Activated naive CD4-positive, alpha-beta T cell treated with anti-CD3 and anti-CD28 coated beads, Interleukin-2, amount 50 U/mL, for 24 hours (primary cell): Measurements from ENCODE around the gene MAP7.

Experiments
- H3K27ac Mint-ChIP-seq: one replicate; pipeline ENCODE4 v1.8.0; 2021; ENCODE audit warnings: mild to moderate bottlenecking, mixed read lengths
- H3K27me3 Mint-ChIP-seq: one replicate; pipeline ENCODE4 v1.8.0; 2021; ENCODE audit warnings: mixed read lengths
- H3K36me3 Mint-ChIP-seq: one replicate; pipeline ENCODE4 v1.8.0; 2021; ENCODE audit warnings: mixed read lengths
- H3K4me1 Mint-ChIP-seq: one replicate; pipeline ENCODE4 v1.8.0; 2021; ENCODE audit warnings: mixed read lengths
- H3K4me3 Mint-ChIP-seq: one replicate; pipeline ENCODE4 v1.8.0; 2021; ENCODE audit warnings: mild to moderate bottlenecking, mixed read lengths
- H3K9me3 Mint-ChIP-seq: one replicate; pipeline ENCODE4 v1.8.0; 2021; ENCODE audit warnings: mixed read lengths

The MAP7 gene

DNA sequence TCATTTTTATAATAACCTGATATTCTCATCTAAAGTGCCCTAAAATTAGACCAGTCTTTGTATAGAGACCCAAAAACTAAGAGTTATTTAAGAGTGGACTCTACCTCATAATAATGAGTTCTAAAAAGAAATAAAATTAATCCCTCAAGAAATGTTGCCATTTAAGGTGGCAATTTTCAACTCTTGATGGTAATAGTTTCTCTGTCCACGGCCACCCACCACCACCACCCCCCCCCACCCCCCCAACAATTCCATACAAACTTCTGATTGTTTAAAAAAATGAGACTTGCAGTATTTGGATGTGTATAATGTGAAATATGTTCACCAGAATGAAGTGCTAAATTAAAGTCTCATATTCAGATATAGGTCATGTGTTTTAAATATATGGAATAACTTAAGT is 2.4 kb downstream of the MAP7 start:
- Mint-ChIP-seq H3K36me3 (peaks cover 1% of the 10 kb centered on the region), H3K9me3 (no peaks in the 10 kb centered on the region), H3K4me3 (no peak overlapping the region), H3K27me3 (peaks cover 39% of the 10 kb centered on the region), H3K4me1 (peaks cover 5% of the 10 kb centered on the region), H3K27ac (no peak overlapping the region)

- Mint-ChIP-seq H3K27me3 (peaks cover 39% of the 10 kb centered on the region), H3K27ac (no peak overlapping the region), H3K4me3 (no peak overlapping the region), H3K4me1 (peaks cover 5% of the 10 kb centered on the region), H3K36me3 (peaks cover 1% of the 10 kb centered on the region), H3K9me3 (no peaks in the 10 kb centered on the region)
Measured at GRCh38 chr6:136547336-136547735, 2.9 kb downstream of the MAP7 start.

- H3K36me3 Mint-ChIP-seq, result peaks cover 1% of the 10 kb centered on the region
- H3K9me3 Mint-ChIP-seq, result no peaks in the 10 kb centered on the region
- H3K27me3 Mint-ChIP-seq, result peaks cover 39% of the 10 kb centered on the region
- no peak overlapping the region for H3K4me3 Mint-ChIP-seq
- H3K4me1 Mint-ChIP-seq, result peaks cover 5% of the 10 kb centered on the region
- H3K27ac Mint-ChIP-seq, result no peak overlapping the region
Measured at GRCh38 chr6:136546331-136546730, 3.9 kb downstream of the MAP7 start.

- Mint-ChIP-seq H3K4me1 (peaks cover 4% of the 10 kb centered on the region), H3K4me3 (no peak overlapping the region), H3K36me3 (peaks cover 1% of the 10 kb centered on the region), H3K27me3 (peaks cover 38% of the 10 kb centered on the region), H3K27ac (no peak overlapping the region), H3K9me3 (no peaks in the 10 kb centered on the region)
Measured at GRCh38 chr6:136544326-136544725, 5.9 kb downstream of the MAP7 start.

GRCh38 chr6:136541395-136541794 is 8.8 kb downstream of the MAP7 start:
- no peaks in the 10 kb centered on the region for H3K9me3 Mint-ChIP-seq

DNA sequence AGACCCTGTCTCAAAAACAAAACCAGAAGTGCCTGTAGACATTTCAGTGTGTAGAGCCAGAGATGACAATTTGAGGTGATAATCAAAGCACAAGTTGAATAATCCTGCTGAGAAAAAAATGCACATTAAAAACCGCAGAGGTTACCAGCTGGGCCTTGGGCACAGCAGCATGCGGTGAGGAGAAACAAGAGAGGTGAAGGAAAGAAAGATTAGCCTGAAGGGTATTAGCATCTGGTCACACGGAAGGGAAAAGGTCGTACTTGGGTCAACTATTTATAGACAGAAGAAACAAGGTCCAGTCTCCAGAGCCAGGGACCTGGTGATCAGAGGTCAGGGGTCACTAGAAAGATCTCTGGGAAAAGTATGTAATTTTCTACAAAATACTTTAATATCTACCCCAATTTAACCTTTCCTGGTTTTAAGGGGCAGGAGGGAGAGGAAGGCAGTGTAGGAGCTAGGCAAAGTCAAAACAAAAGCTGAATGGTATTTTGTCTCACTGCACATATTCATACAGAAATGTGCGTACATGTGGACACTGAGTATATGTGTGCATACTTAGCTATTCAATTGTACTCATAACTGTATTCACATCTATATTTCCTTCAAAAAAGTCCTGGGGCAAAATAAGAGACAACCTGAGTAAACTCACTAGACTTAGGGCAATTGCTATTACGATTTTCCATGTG is 10.1 kb downstream of the MAP7 start:
- H3K4me3 Mint-ChIP-seq, result no peak overlapping the region

More at GRCh38 chr6:136541395-136541794, 8.8 kb downstream of the MAP7 start:
- Mint-ChIP-seq H3K27me3 (peaks cover 17% of the 10 kb centered on the region), H3K36me3 (peaks cover 2% of the 10 kb centered on the region), H3K4me1 (no peaks in the 10 kb centered on the region), H3K4me3 (no peak overlapping the region), H3K27ac (no peak overlapping the region)

DNA sequence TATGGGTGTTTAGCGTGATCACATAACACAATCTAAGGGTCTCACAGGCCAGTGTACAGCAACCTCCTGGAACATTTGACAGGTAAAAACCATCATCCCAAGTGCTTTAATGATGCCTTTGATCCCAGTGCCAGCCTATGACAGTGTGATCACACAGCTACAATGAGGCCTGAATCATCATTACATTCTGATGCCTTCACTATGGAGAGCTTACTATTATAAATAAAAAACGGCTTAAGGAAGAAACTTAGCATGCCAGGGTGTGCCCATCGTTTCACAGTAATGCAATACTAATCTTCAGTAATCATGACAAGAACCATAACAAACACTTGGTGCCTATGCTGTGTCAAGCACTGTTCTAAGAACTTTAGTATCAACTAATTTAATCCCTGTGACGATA is 11.4 kb downstream of the MAP7 start:
- Mint-ChIP-seq H3K36me3 (peaks cover 2% of the 10 kb centered on the region), H3K27ac (no peak overlapping the region), H3K9me3 (no peaks in the 10 kb centered on the region), H3K4me3 (no peak overlapping the region), H3K4me1 (no peaks in the 10 kb centered on the region), H3K27me3 (peaks cover 2% of the 10 kb centered on the region)

More for the DNA sequence above, 10.1 kb downstream of the MAP7 start:
- Mint-ChIP-seq H3K36me3 (peaks cover 2% of the 10 kb centered on the region), H3K9me3 (no peaks in the 10 kb centered on the region), H3K4me1 (no peaks in the 10 kb centered on the region), H3K27me3 (peaks cover 11% of the 10 kb centered on the region), H3K27ac (no peak overlapping the region)

DNA sequence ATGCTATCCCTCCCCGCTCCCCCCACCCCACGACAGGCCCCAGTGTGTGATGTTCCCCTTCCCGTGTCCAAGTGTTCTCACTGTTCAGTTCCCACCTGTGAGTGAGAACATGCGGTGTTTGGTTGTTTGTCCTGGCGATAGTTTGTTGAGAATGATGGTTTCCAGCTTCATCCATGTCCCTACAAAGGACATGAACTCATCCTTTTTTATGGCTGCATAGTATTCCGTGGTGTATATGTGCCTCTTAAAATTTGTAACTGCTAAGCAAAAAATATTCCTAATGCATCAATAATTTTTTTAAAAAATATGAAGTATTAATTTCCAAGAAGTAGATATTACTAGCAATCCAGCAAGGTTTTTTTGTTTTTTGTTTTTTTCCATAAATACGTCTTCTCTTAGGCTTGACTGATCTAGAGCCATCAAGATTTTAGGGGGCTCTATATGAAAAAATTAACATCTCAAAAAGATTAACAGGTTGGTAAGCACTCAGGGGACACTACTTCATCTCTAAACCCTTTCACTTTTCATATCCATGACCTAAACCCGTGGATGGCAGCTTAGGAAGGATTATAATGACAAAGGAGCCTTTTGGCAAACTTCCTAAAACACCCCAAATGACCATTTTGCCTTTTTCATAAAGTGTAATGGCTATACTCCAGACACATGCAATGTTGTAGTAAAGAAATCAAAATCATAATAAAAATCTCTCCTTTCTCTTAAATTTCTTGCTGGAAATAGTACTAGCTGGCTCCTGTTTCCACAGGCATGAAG is 14.2 kb downstream of the MAP7 start:
- Mint-ChIP-seq H3K9me3 (no peaks in the 10 kb centered on the region), H3K36me3 (peaks cover 2% of the 10 kb centered on the region), H3K4me1 (no peaks in the 10 kb centered on the region), H3K27ac (no peak overlapping the region), H3K4me3 (no peak overlapping the region), H3K27me3 (peaks cover 2% of the 10 kb centered on the region)

DNA sequence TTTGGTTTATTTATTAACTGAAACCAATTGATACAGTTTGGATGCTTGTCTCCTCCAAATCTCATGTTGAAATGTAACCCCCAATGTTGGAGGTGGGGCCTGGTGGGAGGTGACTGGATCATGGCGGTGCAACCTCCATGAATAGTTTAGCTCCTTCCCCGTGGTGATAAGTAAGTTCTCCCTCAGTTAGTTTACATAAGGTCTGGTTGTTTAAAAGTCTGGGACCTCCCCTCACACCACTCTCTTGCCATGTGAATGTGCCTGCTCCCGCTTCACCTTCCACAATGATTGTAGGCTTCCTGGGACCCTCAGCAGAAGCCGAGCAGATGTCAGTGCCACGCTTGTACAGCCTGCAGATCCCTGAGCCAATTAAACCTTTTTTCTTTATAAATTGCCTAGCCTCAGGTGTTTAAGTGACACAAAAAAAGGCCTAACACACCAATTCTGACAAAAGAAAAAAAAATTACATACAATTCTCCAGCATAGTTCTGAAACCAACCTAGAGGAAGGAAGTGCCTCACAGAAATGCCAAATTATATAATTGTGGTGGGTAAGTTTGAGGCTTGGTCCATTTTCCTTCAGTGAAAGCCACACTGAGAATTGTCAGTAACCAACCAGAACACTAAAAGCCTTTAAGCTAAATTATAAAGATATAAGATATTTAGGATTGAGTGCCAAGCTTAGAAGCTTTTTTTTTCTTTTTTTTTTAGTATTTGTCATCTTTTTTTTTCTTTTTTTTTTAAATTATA is 15.0 kb downstream of the MAP7 start:
- Mint-ChIP-seq H3K4me3 (no peak overlapping the region), H3K36me3 (peaks cover 2% of the 10 kb centered on the region), H3K9me3 (no peaks in the 10 kb centered on the region), H3K27me3 (peaks cover 5% of the 10 kb centered on the region), H3K4me1 (no peaks in the 10 kb centered on the region), H3K27ac (no peak overlapping the region)

DNA sequence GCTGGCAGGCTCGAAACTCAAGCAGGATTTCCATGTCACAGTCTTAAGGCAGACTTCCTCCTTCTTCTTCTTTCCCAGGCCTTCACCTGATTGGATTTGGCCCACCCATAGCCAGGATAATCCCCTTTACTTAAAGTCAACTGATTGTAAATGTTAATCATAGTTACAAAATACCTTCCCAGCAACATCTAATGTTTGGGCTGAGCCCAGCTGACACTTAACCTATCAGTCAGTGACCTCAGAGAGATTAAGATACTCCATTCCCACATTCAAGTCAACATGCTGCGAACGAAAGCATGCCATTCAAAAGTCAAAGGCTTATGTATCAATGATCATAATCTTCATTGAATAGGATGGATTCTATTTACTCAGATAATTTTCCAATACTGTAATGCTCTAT is 16.0 kb downstream of the MAP7 start:
- H3K27me3 Mint-ChIP-seq, result peaks cover 8% of the 10 kb centered on the region
- H3K9me3 Mint-ChIP-seq, result no peaks in the 10 kb centered on the region
- no peak overlapping the region for H3K27ac Mint-ChIP-seq
- H3K4me3 Mint-ChIP-seq, result no peak overlapping the region
- no peaks in the 10 kb centered on the region for H3K4me1 Mint-ChIP-seq
- peaks cover 2% of the 10 kb centered on the region for H3K36me3 Mint-ChIP-seq

DNA sequence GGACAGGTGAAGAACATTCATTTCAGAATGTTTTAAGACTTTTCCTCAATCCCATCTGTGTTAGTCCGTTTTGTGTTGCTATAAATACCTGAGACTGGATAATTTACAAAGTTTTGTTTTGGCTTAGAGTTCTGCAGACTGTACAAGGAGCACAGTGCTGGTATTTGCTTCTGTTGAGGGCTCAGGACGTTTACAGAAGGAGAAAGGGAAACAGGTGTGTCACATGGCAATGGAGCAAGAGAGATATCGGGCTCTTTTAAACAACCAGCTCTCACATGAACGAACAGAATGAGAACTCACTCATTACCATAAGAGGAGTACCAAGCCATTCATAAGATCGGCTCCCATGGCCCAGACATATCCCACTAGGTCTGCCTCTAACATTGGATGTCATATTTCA is 16.7 kb downstream of the MAP7 start:
- Mint-ChIP-seq H3K36me3 (peaks cover 2% of the 10 kb centered on the region), H3K27me3 (peaks cover 8% of the 10 kb centered on the region), H3K9me3 (no peaks in the 10 kb centered on the region), H3K4me1 (no peaks in the 10 kb centered on the region), H3K4me3 (no peak overlapping the region), H3K27ac (no peak overlapping the region)

- no peaks in the 10 kb centered on the region for H3K4me1 Mint-ChIP-seq
- H3K27ac Mint-ChIP-seq, result no peak overlapping the region
- no peaks in the 10 kb centered on the region for H3K9me3 Mint-ChIP-seq
- peaks cover 2% of the 10 kb centered on the region for H3K36me3 Mint-ChIP-seq
- no peak overlapping the region for H3K4me3 Mint-ChIP-seq
- H3K27me3 Mint-ChIP-seq, result peaks cover 9% of the 10 kb centered on the region
Measured at GRCh38 chr6:136532030-136532429, 18.2 kb downstream of the MAP7 start.

GRCh38 chr6:136529710-136530109 is 20.5 kb downstream of the MAP7 start:
- Mint-ChIP-seq H3K36me3 (no peaks in the 10 kb centered on the region), H3K27me3 (peaks cover 14% of the 10 kb centered on the region), H3K4me1 (peaks cover 16% of the 10 kb centered on the region), H3K9me3 (no peaks in the 10 kb centered on the region), H3K4me3 (no peak overlapping the region), H3K27ac (no peak overlapping the region)

DNA sequence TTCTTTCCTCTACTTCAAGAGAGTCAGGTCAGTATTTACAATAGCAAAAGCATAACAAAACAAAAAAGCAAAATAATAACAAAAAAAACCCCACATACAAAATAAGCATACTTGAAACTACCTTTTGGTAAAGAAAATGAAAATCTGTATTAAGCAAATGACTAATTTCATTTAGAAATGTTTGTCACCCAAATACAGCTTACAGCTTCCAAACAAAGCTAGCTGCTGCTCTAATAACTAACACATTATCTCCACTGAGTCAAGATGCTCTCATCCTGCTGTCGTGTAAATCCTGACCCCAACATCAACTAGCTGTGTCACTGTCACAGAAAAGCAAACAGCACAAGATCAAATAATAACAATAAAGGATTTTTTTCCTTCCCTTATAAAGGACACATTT is 21.7 kb downstream of the MAP7 start:
- Mint-ChIP-seq H3K27me3 (peaks cover 14% of the 10 kb centered on the region), H3K4me3 (no peak overlapping the region), H3K9me3 (no peaks in the 10 kb centered on the region), H3K4me1 (peaks cover 16% of the 10 kb centered on the region), H3K36me3 (no peaks in the 10 kb centered on the region), H3K27ac (no peak overlapping the region)

DNA sequence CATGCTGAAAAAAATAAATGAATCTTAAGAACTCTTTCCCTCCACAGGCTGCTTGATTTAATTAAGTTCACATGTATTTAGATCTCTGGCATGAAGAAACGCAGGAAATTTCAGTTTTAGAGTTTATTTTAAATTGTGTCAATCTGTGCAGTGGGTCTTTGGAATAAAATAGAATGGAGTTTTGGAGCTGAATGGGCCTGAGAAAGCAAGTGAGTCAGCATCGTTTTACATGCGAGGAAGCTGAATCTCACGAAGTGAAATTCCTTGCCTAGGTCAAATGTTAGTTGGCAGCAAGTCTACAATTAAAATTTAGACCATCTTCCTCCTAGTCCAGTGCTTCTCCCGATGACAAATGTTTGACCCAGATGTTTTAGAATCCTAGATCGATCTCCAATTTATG is 22.4 kb downstream of the MAP7 start:
- H3K36me3 Mint-ChIP-seq, result no peaks in the 10 kb centered on the region
- no peak overlapping the region for H3K27ac Mint-ChIP-seq
- no peak overlapping the region for H3K4me3 Mint-ChIP-seq
- H3K4me1 Mint-ChIP-seq, result peaks cover 16% of the 10 kb centered on the region
- H3K27me3 Mint-ChIP-seq, result peaks cover 14% of the 10 kb centered on the region
- no peaks in the 10 kb centered on the region for H3K9me3 Mint-ChIP-seq

DNA sequence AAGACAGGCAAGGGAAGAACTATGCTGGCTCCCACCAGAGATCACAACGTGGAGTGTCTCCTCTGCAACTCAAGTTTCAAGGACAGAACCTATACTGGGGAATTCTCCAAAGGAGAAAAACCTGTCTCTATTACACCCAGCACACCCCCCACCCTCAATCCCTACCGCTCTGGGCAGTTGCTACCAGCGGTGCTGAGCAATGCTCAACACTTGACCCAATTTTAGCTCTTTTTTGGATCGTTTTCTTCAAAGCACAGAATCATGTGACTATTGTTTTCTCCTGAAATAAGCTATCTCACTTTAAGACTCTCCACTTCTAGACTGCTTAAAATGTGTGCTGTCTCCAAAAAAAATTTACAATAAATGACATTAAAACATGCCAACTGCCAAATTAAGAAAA is 23.3 kb downstream of the MAP7 start:
- peak overlapping the region; percentile 41 for H3K4me3 Mint-ChIP-seq

More for the DNA sequence above, 23.3 kb downstream of the MAP7 start:
- Mint-ChIP-seq H3K27ac (no peak overlapping the region), H3K27me3 (peaks cover 12% of the 10 kb centered on the region), H3K36me3 (no peaks in the 10 kb centered on the region), H3K4me1 (peaks cover 16% of the 10 kb centered on the region), H3K9me3 (no peaks in the 10 kb centered on the region)
